Measurements from ENCODE around the gene AP4M1. TPM values are rescaled to one million over a fixed set of nuclear protein-coding genes. Genes with fewer than 3 reads are reported as not detected.

Gene AP4M1
- total and polyA plus RNA-seq, 2 experiments from 2014 or later = 16.2 to 18.7 TPM

DNA sequence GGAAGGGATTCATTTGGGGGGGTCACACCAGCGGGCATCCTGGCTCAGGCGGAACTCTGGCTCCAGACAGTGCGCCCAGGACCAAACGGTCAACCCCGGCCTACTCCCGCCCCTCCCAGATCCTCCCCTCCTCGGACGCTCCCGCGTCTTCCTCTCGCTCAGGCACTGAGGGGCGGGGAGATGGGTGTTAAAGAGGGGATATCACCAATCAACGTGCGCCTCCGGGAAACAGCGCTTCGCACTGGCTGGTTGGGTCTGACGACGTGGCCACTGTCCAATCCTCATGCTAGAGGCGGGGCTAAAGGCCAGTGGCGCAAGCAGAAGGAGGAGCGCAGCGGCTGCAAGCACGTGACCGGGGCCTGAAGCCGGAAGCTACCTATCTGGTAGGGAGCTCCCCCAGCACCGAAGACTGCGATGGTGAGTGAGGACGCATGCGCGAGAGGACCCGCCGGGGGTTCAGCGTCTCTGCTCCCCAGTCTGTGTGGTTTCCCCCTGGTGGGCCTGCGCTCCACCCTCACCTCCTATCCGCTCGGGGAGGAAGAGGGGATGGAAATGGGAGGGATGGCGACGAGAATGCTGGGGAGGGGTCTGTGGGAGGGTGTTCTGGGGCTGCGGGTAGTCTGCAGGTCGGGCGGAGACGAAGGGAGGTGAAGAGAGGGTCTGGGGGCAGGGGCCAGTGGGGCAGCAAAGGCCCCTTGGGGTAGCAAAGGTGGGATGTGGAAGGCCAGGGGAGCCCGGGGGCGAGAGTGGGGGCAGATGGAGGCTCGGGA is 47.3 kb downstream of the AP4M1 start, which contains the start of gene LAMTOR4:
TSS of gene LAMTOR4 (plus strand) at position 360 of the 770 bp plus-strand sequence. CDS start at position 415, 55 bp downstream.
- in situ Hi-C loops (cut with MboI) = no loop called here
- H2AFZ ChIP-seq = peak within 1 kb of the TSS; percentile 94
- no peaks in the 10 kb centered on the region for H3K9me3 ChIP-seq (ENCODE audit: low read depth)
- peak within 1 kb of the TSS; percentile 13; the same call in 1 of the 2 replicates for H3K27ac ChIP-seq
- no peak for TF ChIP-seq EZH2phosphoT487 (IDR thresholded peaks at IDR 0.05; ENCODE audit: insufficient read depth, low read depth)
- no peaks in the 10 kb centered on the region for H3K27me3 ChIP-seq (replicated peaks; ENCODE audit: insufficient read depth)
- peak within 1 kb of the TSS; percentile 92 for H3K4me3 ChIP-seq
- peak; percentile 100 for DNase-seq
- no peaks in the 10 kb centered on the region for H3K36me3 ChIP-seq (ENCODE audit: low read depth)
- no peaks in the 10 kb centered on the region for H4K20me1 ChIP-seq (ENCODE audit: insufficient read depth)
- peaks cover 12% of the 10 kb centered on the region; the same call in 1 of the 2 replicates for H3K4me1 ChIP-seq (ENCODE audit: insufficient read depth)
- H3K79me2 ChIP-seq (ENCODE audit: insufficient read depth) = peaks cover 28% of the 10 kb centered on the region
- peak within 1 kb of the TSS; percentile 87 for H3K9ac ChIP-seq
- WGBS, 2 experiments (ENCODE audit: low coverage in 1 of 2, low lambda C conversion rate in 2 of 2, missing lambda C conversion rate in 2 of 2) = 1 to 3% methylated on average over 42 to 46 of the region's 46 CpGs
- H3F3A ChIP-seq (ENCODE audit: insufficient read depth) = peaks cover 11% of the 10 kb centered on the region
- no peaks in the 10 kb centered on the region for H3K9me2 ChIP-seq (ENCODE audit: insufficient read depth)
- peak within 1 kb of the TSS; percentile 89 for H3K4me2 ChIP-seq (ENCODE audit: unreplicated experiment)

DNA sequence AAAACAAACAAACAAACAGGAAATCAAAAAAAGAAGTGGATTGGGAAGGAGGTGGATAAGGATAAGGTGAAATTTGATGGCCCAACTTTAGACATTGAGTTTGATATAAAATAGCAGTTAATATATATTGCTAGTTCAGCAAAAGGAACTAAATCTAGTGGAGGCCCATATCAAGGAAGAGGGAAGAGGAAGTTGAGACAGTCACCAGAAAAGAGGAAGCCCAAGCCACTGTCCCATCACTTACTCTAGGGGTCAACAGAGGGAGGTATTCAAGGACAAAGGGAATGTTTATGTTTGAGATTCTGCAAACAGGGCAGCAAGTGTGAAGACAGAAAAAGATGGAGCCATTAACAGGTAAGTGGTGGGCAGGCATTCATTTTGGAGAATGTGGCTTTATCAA is 51.0 kb downstream of the AP4M1 start:
- no peak overlapping the region for H3K27ac ChIP-seq
- no peak overlapping the region for H3K9ac ChIP-seq
- H3K27me3 ChIP-seq (replicated peaks; ENCODE audit: insufficient read depth) = no peaks in the 10 kb centered on the region
- H3K36me3 ChIP-seq (ENCODE audit: low read depth) = no peaks in the 10 kb centered on the region; the same call in 1 of the 2 replicates
- H3F3A ChIP-seq (ENCODE audit: insufficient read depth) = peaks cover 6% of the 10 kb centered on the region; the same call in 1 of the 2 replicates
- no peak overlapping the region for H2AFZ ChIP-seq
- no peaks in the 10 kb centered on the region for H3K9me2 ChIP-seq (ENCODE audit: insufficient read depth)
- H4K20me1 ChIP-seq (ENCODE audit: insufficient read depth) = no peaks in the 10 kb centered on the region; the same call in 1 of the 2 replicates
- H3K4me3 ChIP-seq = no peak overlapping the region
- no peak overlapping the region for H3K4me2 ChIP-seq (ENCODE audit: unreplicated experiment)
- H3K79me2 ChIP-seq (ENCODE audit: insufficient read depth) = peaks cover 38% of the 10 kb centered on the region
- TF ChIP-seq EZH2phosphoT487 (IDR thresholded peaks at IDR 0.05; ENCODE audit: insufficient read depth, low read depth) = no peak
- no peak for TF ChIP-seq EZH2 (IDR thresholded peaks at IDR 0.05; ENCODE audit: insufficient read depth, poor library complexity, severe bottlenecking)
- H3K4me1 ChIP-seq (ENCODE audit: insufficient read depth) = peaks cover 12% of the 10 kb centered on the region; the same call in 1 of the 2 replicates
- DNase-seq = no peak
- no peaks in the 10 kb centered on the region for H3K9me3 ChIP-seq (ENCODE audit: low read depth)
- in situ Hi-C loops (cut with MboI) = no loop called here

DNA sequence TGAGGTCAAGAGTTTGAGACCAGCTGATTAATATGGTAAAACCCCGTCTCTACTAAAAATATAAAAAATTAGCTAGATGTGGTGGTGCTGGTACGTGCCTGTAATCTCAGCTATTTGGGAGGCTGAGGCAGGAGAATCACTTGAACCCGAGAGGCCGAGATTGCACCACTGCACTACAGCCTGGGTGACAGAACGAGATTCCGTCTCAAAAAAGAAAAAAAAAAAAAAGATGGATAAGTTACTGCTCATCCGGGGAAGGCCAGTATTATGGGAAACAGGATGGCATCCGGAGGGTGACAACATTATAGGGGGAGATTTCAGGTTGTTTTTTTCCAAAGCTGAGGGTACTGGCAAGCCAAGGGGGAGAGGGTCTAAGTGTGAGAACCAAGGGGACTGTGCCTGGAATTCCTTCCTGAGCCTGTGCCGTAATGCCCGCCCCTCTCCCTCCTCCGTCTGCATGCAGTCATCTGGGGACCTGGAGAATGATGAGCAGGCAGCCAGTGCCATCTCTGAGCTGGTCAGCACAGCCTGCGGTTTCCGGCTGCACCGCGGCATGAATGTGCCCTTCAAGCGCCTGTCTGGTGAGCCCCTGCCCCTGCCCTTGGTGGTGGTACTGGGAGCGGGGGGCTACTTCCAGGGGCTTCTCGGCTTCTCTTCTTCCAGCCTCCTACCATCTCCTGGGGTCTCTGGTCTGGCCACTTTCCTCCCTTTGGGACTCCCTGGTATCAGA is 51.7 kb downstream of the AP4M1 start:
- no peaks in the 10 kb centered on the region for H3K27me3 ChIP-seq (replicated peaks; ENCODE audit: insufficient read depth)
- no peaks in the 10 kb centered on the region for H3K9me3 ChIP-seq (ENCODE audit: low read depth)
- no peak for TF ChIP-seq EZH2phosphoT487 (IDR thresholded peaks at IDR 0.05; ENCODE audit: insufficient read depth, low read depth)
- no peak for TF ChIP-seq EZH2 (IDR thresholded peaks at IDR 0.05; ENCODE audit: insufficient read depth, poor library complexity, severe bottlenecking)
- in situ Hi-C loops (cut with MboI) = no loop called here
- H2AFZ ChIP-seq = no peak overlapping the region
- no peak for DNase-seq
- no peaks in the 10 kb centered on the region; the same call in 1 of the 2 replicates for H3K36me3 ChIP-seq (ENCODE audit: low read depth)
- H3K27ac ChIP-seq = no peak overlapping the region
- H3K4me3 ChIP-seq = no peak overlapping the region
- H3K9me2 ChIP-seq (ENCODE audit: insufficient read depth) = no peaks in the 10 kb centered on the region
- H3K4me1 ChIP-seq (ENCODE audit: insufficient read depth) = peaks cover 11% of the 10 kb centered on the region; the same call in 1 of the 2 replicates
- peaks cover 45% of the 10 kb centered on the region for H3K79me2 ChIP-seq (ENCODE audit: insufficient read depth)
- no peaks in the 10 kb centered on the region; the same call in 1 of the 2 replicates for H4K20me1 ChIP-seq (ENCODE audit: insufficient read depth)
- peaks cover 6% of the 10 kb centered on the region; the same call in 1 of the 2 replicates for H3F3A ChIP-seq (ENCODE audit: insufficient read depth)
- H3K9ac ChIP-seq = no peak overlapping the region
- H3K4me2 ChIP-seq (ENCODE audit: unreplicated experiment) = no peak overlapping the region
- 88 to 89% methylated on average over 18 of the region's 18 CpGs for WGBS, 2 experiments (ENCODE audit: low coverage in 1 of 2, low lambda C conversion rate in 2 of 2, missing lambda C conversion rate in 2 of 2)

DNA sequence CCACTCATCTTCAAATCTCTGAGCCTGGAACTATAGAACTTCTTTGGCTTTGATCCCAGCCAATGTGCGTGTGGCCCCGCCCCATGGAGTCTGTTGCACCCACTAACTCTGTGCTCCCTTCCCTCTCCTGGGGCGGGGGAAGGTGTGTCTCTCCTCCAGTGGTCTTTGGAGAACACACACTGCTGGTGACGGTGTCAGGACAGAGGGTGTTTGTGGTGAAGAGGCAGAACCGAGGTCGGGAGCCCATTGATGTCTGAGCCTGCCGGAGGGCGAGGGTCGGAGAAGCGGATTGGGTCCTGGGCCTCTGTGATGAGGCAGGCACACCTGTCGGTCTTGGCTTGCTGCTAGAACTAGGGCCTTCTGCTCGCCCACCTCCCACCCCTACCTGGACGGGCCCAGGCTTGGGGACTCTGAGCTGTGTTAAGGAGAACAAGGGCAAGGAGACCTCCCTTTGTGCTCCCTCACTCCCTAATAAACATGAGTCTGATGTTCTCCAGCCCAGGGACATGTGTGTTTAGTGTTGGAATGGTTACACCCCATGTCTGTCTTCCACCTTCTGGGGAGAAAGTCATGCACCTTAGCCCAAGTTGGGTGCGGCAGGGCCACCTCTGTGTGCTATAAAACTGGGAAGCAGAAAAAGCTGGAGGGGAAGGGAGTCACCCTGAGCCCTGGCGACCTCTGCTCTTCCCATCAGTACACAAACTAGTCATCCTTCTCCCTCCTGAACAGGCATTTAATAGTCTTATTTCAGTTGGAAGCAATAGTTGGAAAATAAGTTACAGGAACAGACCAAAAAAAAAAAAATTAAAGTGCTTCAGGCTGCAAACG is 52.5 kb downstream of the AP4M1 start:
- TF ChIP-seq EZH2phosphoT487 (IDR thresholded peaks at IDR 0.05; ENCODE audit: insufficient read depth, low read depth) (no peak), EZH2 (IDR thresholded peaks at IDR 0.05; ENCODE audit: insufficient read depth, poor library complexity, severe bottlenecking) (no peak)
- WGBS, 2 experiments (ENCODE audit: low coverage in 1 of 2, low lambda C conversion rate in 2 of 2, missing lambda C conversion rate in 2 of 2) = 74 to 77% methylated on average over 16 of the region's 16 CpGs
- H3K27ac ChIP-seq = no peak overlapping the region

More for the DNA sequence above, 52.5 kb downstream of the AP4M1 start:
- no peak overlapping the region for H3K4me3 ChIP-seq
- no peaks in the 10 kb centered on the region; the same call in 1 of the 2 replicates for H4K20me1 ChIP-seq (ENCODE audit: insufficient read depth)
- H3K36me3 ChIP-seq (ENCODE audit: low read depth) = no peaks in the 10 kb centered on the region; the same call in 1 of the 2 replicates
- H3K4me1 ChIP-seq (ENCODE audit: insufficient read depth) = peaks cover 9% of the 10 kb centered on the region; the same call in 1 of the 2 replicates
- H3F3A ChIP-seq (ENCODE audit: insufficient read depth) = peaks cover 6% of the 10 kb centered on the region; the same call in 1 of the 2 replicates
- H2AFZ ChIP-seq = no peak overlapping the region
- no peak overlapping the region for H3K4me2 ChIP-seq (ENCODE audit: unreplicated experiment)
- no peak overlapping the region for H3K9ac ChIP-seq
- peaks cover 44% of the 10 kb centered on the region for H3K79me2 ChIP-seq (ENCODE audit: insufficient read depth)
- no peaks in the 10 kb centered on the region for H3K9me2 ChIP-seq (ENCODE audit: insufficient read depth)
- DNase-seq = peak; percentile 34
- no peaks in the 10 kb centered on the region for H3K9me3 ChIP-seq (ENCODE audit: low read depth)
- H3K27me3 ChIP-seq (replicated peaks; ENCODE audit: insufficient read depth) = no peaks in the 10 kb centered on the region
- in situ Hi-C loops (cut with MboI) = no loop called here
